Measurements from ENCODE around the gene UBTD1. TPM values are rescaled to one million over a fixed set of nuclear protein-coding genes. Genes with fewer than 3 reads are reported as not detected.

Gene UBTD1
- total and polyA plus RNA-seq, 4 donors = 26.3 to 70.4 (median 42.9) TPM

DNA sequence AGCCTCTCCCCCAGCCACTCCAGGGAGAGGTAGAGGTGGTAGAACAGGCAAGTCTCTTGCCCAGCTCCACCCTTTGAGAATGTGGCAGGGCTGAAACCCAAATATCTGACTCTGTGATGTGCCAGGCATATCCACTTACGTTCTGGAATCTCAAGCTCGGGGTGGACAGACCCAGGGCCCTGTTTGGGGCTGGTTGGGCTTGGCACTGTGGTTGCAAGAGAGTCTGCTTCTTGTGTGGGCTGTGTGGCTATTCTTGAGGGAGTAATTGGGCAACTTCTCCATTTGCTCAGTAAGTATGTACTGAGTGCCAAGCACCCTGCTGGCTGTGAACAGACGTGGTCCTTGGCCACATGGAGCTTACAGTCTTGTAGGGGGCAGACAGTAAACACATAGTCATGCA is 4.7 kb downstream of the UBTD1 start:
- peaks cover 2 to 17% (median 9%) of the 10 kb centered on the region in 5 donors for H3K4me1 ChIP-seq (ENCODE audit: control insufficient read depth in 5 of 5, insufficient read depth in 5 of 5, low read length in 5 of 5)
- WGBS, 2 donors = 42 to 45% methylated on average over 3 of the region's 3 CpGs
- H3K4me3 ChIP-seq = no peak overlapping the region
- H3K9me3 ChIP-seq (ENCODE audit: control insufficient read depth in 4 of 4, insufficient read depth in 3 of 4, low read length in 3 of 4) = no peaks in the 10 kb centered on the region
- ATAC-seq (ENCODE audit: insufficient read depth, low FRiP score) (no peak), DNase-seq (no peak)
- TF ChIP-seq, protein P1, sequence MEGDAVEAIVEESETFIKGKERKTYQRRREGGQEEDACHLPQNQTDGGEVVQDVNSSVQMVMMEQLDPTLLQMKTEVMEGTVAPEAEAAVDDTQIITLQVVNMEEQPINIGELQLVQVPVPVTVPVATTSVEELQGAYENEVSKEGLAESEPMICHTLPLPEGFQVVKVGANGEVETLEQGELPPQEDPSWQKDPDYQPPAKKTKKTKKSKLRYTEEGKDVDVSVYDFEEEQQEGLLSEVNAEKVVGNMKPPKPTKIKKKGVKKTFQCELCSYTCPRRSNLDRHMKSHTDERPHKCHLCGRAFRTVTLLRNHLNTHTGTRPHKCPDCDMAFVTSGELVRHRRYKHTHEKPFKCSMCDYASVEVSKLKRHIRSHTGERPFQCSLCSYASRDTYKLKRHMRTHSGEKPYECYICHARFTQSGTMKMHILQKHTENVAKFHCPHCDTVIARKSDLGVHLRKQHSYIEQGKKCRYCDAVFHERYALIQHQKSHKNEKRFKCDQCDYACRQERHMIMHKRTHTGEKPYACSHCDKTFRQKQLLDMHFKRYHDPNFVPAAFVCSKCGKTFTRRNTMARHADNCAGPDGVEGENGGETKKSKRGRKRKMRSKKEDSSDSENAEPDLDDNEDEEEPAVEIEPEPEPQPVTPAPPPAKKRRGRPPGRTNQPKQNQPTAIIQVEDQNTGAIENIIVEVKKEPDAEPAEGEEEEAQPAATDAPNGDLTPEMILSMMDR (IDR thresholded peaks at IDR 0.05; ENCODE audit: control extremely low read depth, extremely low read depth) = no peak
- H3K27ac ChIP-seq (ENCODE audit: low read depth in 1 of 2, low read length in 1 of 2) = peak overlapping the region in 1 of 2 donors; percentile 4
- H3K36me3 ChIP-seq (ENCODE audit: control insufficient read depth in 4 of 4, insufficient read depth in 4 of 4, low read length in 4 of 4) = no peaks in the 10 kb centered on the region
- H3K9ac ChIP-seq (ENCODE audit: insufficient read depth in 1 of 2, low read length in 2 of 2) = no peak overlapping the region
- H3K27me3 ChIP-seq (ENCODE audit: control insufficient read depth in 3 of 3, insufficient read depth in 3 of 3, low read length in 2 of 3) = no peaks in the 10 kb centered on the region

DNA sequence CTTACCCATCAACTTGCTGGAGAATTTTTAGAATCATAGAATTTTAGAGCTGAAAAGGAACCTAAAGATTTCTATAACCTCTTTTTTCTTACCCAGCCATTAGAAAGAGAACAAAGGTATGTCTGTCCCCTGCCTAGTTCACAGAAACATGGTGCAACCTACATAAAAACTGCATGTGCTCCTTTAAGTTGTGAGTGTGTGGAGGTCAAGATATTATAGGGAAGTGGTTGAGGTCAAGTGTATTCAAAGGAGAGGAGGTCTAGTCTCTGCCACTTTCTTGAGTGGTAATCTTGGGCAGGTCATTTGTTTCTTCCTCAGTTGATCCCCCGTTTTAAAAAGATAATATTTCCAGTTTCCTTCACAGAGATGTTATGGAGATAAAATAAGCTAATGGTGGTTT is 6.4 kb downstream of the UBTD1 start:
- peaks cover 2 to 17% (median 4%) of the 10 kb centered on the region in 5 donors for H3K4me1 ChIP-seq (ENCODE audit: control insufficient read depth in 5 of 5, insufficient read depth in 5 of 5, low read length in 5 of 5)
- DNase-seq (no peak), ATAC-seq (ENCODE audit: insufficient read depth, low FRiP score) (no peak)
- 64 to 75% methylated on average over 1 of the region's 1 CpG for WGBS, 2 donors
- H3K27ac ChIP-seq (ENCODE audit: low read depth in 1 of 2, low read length in 1 of 2) = no peak overlapping the region
- no peaks in the 10 kb centered on the region for H3K9me3 ChIP-seq (ENCODE audit: control insufficient read depth in 4 of 4, insufficient read depth in 3 of 4, low read length in 3 of 4)
- no peaks in the 10 kb centered on the region for H3K36me3 ChIP-seq (ENCODE audit: control insufficient read depth in 4 of 4, insufficient read depth in 4 of 4, low read length in 4 of 4)
- H3K27me3 ChIP-seq (ENCODE audit: control insufficient read depth in 3 of 3, insufficient read depth in 3 of 3, low read length in 2 of 3) = no peaks in the 10 kb centered on the region
- no peak overlapping the region for H3K9ac ChIP-seq (ENCODE audit: insufficient read depth in 1 of 2, low read length in 2 of 2)
- TF ChIP-seq, protein P1 (IDR thresholded peaks at IDR 0.05; ENCODE audit: control extremely low read depth, extremely low read depth) = no peak
- no peak overlapping the region for H3K4me3 ChIP-seq

GRCh38 chr10:97506199-97506991 is 7.7 kb downstream of the UBTD1 start:
- DNase-seq = no peak
- no peaks in the 10 kb centered on the region for H3K36me3 ChIP-seq (ENCODE audit: control insufficient read depth in 4 of 4, insufficient read depth in 4 of 4, low read length in 4 of 4)

More at GRCh38 chr10:97506199-97506991, 7.7 kb downstream of the UBTD1 start:
- no peak for ATAC-seq (ENCODE audit: insufficient read depth, low FRiP score)
- Histone ChIP-seq H3K27me3 (ENCODE audit: control insufficient read depth in 3 of 3, insufficient read depth in 3 of 3, low read length in 2 of 3) (no peaks in the 10 kb centered on the region), H3K27ac (ENCODE audit: low read depth in 1 of 2, low read length in 1 of 2) (no peak overlapping the region), H3K4me3 (no peak overlapping the region), H3K4me1 (ENCODE audit: control insufficient read depth in 5 of 5, insufficient read depth in 5 of 5, low read length in 5 of 5) (peaks cover 0 to 11% (median 0%) of the 10 kb centered on the region in 5 donors), H3K9ac (ENCODE audit: insufficient read depth in 1 of 2, low read length in 2 of 2) (no peak overlapping the region), H3K9me3 (ENCODE audit: control insufficient read depth in 4 of 4, insufficient read depth in 3 of 4, low read length in 3 of 4) (no peaks in the 10 kb centered on the region)
- TF ChIP-seq, protein P1 (IDR thresholded peaks at IDR 0.05; ENCODE audit: control extremely low read depth, extremely low read depth) = no peak
- 49 to 60% methylated on average over 3 of the region's 3 CpGs for WGBS, 2 donors

Data from lung (tissue), 12 donors.